IMR-90 (cell line): ENCODE data around the gene AK2.

Experiments used
- BHLHE40 ChIP-seq: fragments of 150-350 bp; IDR thresholded peaks from 2 replicates; pipeline ENCODE4 v1.6.1; 2016; ENCODE audit warnings: mild to moderate bottlenecking, low read depth, low read length
- CEBPB ChIP-seq: IDR thresholded peaks from 2 replicates; pipeline ENCODE4 v1.6.1; 2012; ENCODE audit warnings: low read depth, low read length, improper control_type of control experiment
- CTCF ChIP-seq: conservative IDR thresholded peaks from 2 replicates; pipeline ENCODE4 v1.5.1; 2012; ENCODE audit warnings: mild to moderate bottlenecking, low read depth, low read length, improper control_type of control experiment
- MAFK ChIP-seq: IDR thresholded peaks from 2 replicates; pipeline ENCODE4 v1.6.1; 2012; ENCODE audit warnings: low read depth, low read length, improper control_type of control experiment
- MAZ ChIP-seq: IDR thresholded peaks from 2 replicates; pipeline ENCODE4 v1.6.1; 2012; ENCODE audit warnings: low read depth, mild to moderate bottlenecking, low read length, improper control_type of control experiment, moderate library complexity, borderline replicate concordance
- MXI1 ChIP-seq: IDR thresholded peaks from 2 replicates; pipeline ENCODE4 v1.6.1; 2012; ENCODE audit warnings: low read depth, mild to moderate bottlenecking, low read length, moderate library complexity, borderline replicate concordance
- POLR2A ChIP-seq: IDR thresholded peaks from 2 replicates; pipeline ENCODE4 v1.6.1; 2012; ENCODE audit warnings: mild to moderate bottlenecking, low read depth, low read length
- RAD21 ChIP-seq: IDR thresholded peaks from 2 replicates; pipeline ENCODE4 v1.6.1; 2012; ENCODE audit warnings: low read length, improper control_type of control experiment
- RFX5 ChIP-seq: IDR thresholded peaks from 2 replicates; pipeline ENCODE4 v1.8.0; 2012; ENCODE audit warnings: low read depth, mild to moderate bottlenecking, low read length, moderate library complexity
- SMC3 ChIP-seq: fragments of 150-350 bp; IDR thresholded peaks from 2 replicates; pipeline ENCODE4 v1.6.1; 2016; ENCODE audit warnings: low read depth, mild to moderate bottlenecking, antibody characterized with exemption, low read length, moderate library complexity
- USF2 ChIP-seq: fragments of 150-350 bp; IDR thresholded peaks from 2 replicates; pipeline ENCODE4 v1.6.1; 2017; ENCODE audit warnings: mild to moderate bottlenecking, antibody characterized with exemption, low read length, low read depth

DNA sequence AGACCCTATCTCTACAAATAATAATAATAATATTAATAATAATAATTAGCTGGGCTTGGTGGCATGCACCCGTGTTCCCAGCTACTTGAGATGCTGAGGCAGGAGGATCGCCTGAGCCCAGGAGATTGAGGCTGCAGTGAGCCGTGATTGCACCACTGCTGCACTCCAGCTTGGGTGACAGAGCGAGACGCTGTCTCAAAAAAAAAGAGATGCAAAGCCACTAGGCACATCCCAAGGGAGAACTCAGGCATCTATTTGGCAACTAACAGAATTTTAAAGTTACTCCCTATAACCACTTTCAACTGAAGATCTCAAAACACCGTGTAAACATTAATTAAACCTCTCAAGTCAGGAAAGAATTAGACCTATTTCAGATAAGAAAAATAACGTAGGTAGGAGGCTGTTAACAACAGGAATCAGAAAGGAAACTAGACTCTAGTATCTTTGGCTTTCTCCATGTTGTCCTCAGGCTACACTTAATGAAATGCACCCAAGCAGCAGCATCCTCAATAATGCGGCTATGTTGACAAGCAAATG, 75.8 kb downstream of the AK2 start:
- TF ChIP-seq POLR2A (no peak), RAD21 (no peak), MAFK (no peak), USF2 (no peak), MAZ (no peak), CTCF (no peak), SMC3 (no peak), MXI1 (no peak), BHLHE40 (no peak), CEBPB (no peak), RFX5 (no peak)
